ENCODE results near the gene PKMYT1. TPM values are rescaled to one million over a fixed set of nuclear protein-coding genes. Genes with fewer than 3 reads are reported as not detected.

Gene PKMYT1
- total and polyA plus RNA-seq, 9 of the 15 experiments (the other 6 are each of a cell fraction or from before 2014, with no cell fraction given) = 8.7 to 201 (median 37.8) TPM

- TF ChIP-seq ZSCAN29 (IDR thresholded peaks at IDR 0.05) = no peak
- no peak for TF ChIP-seq ZNF224 (CRISPR knock-in tag; IDR thresholded peaks at IDR 0.05)
- TF ChIP-seq ZNF589 (CRISPR knock-in tag; IDR thresholded peaks at IDR 0.05; ENCODE audit: low read depth) = no peak
- 0 out of 4 replicates have a peak, but pooled peaks have one; percentile 8 to 16 for TF ChIP-seq NRF1 (conservative IDR thresholded peaks at IDR 0.05 in 1 of 2, IDR thresholded peaks at IDR 0.05 in 1 of 2)
- TF ChIP-seq, protein P1, sequence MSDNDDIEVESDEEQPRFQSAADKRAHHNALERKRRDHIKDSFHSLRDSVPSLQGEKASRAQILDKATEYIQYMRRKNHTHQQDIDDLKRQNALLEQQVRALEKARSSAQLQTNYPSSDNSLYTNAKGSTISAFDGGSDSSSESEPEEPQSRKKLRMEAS (CRISPR knock-in tag; IDR thresholded peaks at IDR 0.05) = peak; percentile 58
- TF ChIP-seq TFAM (CRISPR knock-in tag; conservative IDR thresholded peaks at IDR 0.05) = no peak
- no peak for TF ChIP-seq ETV1 (tag; conservative IDR thresholded peaks at IDR 0.05; ENCODE audit: low read depth)
- TF ChIP-seq FOXJ2 (tag; IDR thresholded peaks at IDR 0.05) = no peak
- no peak for TF ChIP-seq HNRNPK (IDR thresholded peaks at IDR 0.05; ENCODE audit: low read depth, low read length, poor library complexity, severe bottlenecking)
- no peak for TF ChIP-seq TFE3 (CRISPR knock-in tag; IDR thresholded peaks at IDR 0.05)
- TF ChIP-seq NCOA6 (IDR thresholded peaks at IDR 0.05) = no peak
- TF ChIP-seq, protein P2, sequence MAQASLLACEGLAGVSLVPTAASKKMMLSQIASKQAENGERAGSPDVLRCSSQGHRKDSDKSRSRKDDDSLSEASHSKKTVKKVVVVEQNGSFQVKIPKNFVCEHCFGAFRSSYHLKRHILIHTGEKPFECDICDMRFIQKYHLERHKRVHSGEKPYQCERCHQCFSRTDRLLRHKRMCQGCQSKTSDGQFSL (CRISPR knock-in tag; IDR thresholded peaks at IDR 0.05) = no peak
- TF ChIP-seq, protein P2 (tag; IDR thresholded peaks at IDR 0.05) = no peak
- no peak for TF ChIP-seq ARID1B (IDR thresholded peaks at IDR 0.05)
- TF ChIP-seq, protein P3, sequence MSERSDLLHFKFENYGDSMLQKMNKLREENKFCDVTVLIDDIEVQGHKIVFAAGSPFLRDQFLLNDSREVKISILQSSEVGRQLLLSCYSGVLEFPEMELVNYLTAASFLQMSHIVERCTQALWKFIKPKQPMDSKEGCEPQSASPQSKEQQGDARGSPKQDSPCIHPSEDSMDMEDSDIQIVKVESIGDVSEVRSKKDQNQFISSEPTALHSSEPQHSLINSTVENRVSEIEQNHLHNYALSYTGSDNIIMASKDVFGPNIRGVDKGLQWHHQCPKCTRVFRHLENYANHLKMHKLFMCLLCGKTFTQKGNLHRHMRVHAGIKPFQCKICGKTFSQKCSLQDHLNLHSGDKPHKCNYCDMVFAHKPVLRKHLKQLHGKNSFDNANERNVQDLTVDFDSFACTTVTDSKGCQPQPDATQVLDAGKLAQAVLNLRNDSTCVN (CRISPR knock-in tag; IDR thresholded peaks at IDR 0.05) = no peak
- no peak for TF ChIP-seq MTA2 (IDR thresholded peaks at IDR 0.05; ENCODE audit: low read depth)
- no peak for TF ChIP-seq ZBTB17 (CRISPR knock-in tag; IDR thresholded peaks at IDR 0.05)
- TF ChIP-seq GATAD2A (IDR thresholded peaks at IDR 0.05) = no peak
- TF ChIP-seq SAFB (IDR thresholded peaks at IDR 0.05; ENCODE audit: borderline replicate concordance, low read depth, low read length) = no peak
- no peak for TF ChIP-seq SIN3A (IDR thresholded peaks at IDR 0.05; ENCODE audit: borderline replicate concordance in 2 of 2, control insufficient read depth in 1 of 2, low read depth in 2 of 2, low read length in 2 of 2)
- TF ChIP-seq CHAMP1 (IDR thresholded peaks at IDR 0.05) = no peak
- TF ChIP-seq ARHGAP35 (IDR thresholded peaks at IDR 0.05; ENCODE audit: partially characterized antibody) = no peak
Measured at GRCh38 chr16:2927010-2927646, 53.1 kb downstream of the PKMYT1 start (continued).
